Endothelial cell of umbilical vein (primary cell): ENCODE results near the gene HTRA2. TPM values are rescaled to one million over a fixed set of nuclear protein-coding genes. Genes with fewer than 3 reads are reported as not detected.

ENCODE experiments used
- BruUV-seq: library from RNA; stranded (reverse); fragments of 400-500 nt; replicated peaks from 2 replicates; lab custom pipeline; 2021; lab: Mats Ljungman, UMichigan
- CTCF ChIA-PET: fragments of 300-600, 350-600 bp; sonication (Branson Sonifier 250); formaldehyde crosslinking; loops from one replicate; lab custom pipeline; 2021; ENCODE audit warnings: antibody characterized with exemption, inconsistent platforms; lab: Charles Lee
- POLR2A ChIA-PET: fragments of 300-600, 350-600 bp; sonication (Branson Sonifier 250); formaldehyde crosslinking; loops from one replicate; lab custom pipeline; 2021; ENCODE audit warnings: antibody characterized with exemption, inconsistent platforms; lab: Charles Lee
- DNase-seq: peaks from one replicate; pipeline ENCODE4 v3.0.0-alpha.2; 2011; ENCODE audit warnings: low read depth, low spot score
- FAIRE-seq: peaks from 2 replicates; lab custom pipeline; 2011; peaks lifted over from hg19 to GRCh38; lab: Jason Lieb, UNC
- H2AFZ ChIP-seq: 2 replicates; pipeline ENCODE4 v1.6.0; 2012; ENCODE audit warnings: low read depth, low read length, control low read depth, inconsistent platforms
- H3K27ac ChIP-seq: 2 replicates; pipeline ENCODE4 v1.5.1; 2011; ENCODE audit warnings: low read depth, mild to moderate bottlenecking, control low read depth, low read length, moderate library complexity; ENCODE audit not compliant: insufficient read depth
- H3K27me3 ChIP-seq, 2 experiments: 2 replicates each; pipeline versions ENCODE4 v1.6.0 to v1.6.1; 2011; ENCODE audit warnings: low read length in 2 of 2, mixed read lengths in 1 of 2; ENCODE audit not compliant: control insufficient read depth in 2 of 2, insufficient read depth in 2 of 2
- H3K36me3 ChIP-seq, 2 experiments: 2 replicates in 1 of 2; 3 replicates in 1 of 2; pipeline ENCODE4 v1.5.1; 2011; ENCODE audit warnings: low read length in 2 of 2, mild to moderate bottlenecking in 1 of 2, moderate library complexity in 1 of 2; ENCODE audit not compliant: control insufficient read depth in 2 of 2, insufficient read depth in 2 of 2; ENCODE audit errors: extremely low read depth in 1 of 2
- H3K4me1 ChIP-seq: 3 replicates; pipeline ENCODE4 v1.5.1; 2011; ENCODE audit warnings: mild to moderate bottlenecking, low read length; ENCODE audit not compliant: control insufficient read depth, insufficient read depth; ENCODE audit errors: extremely low read depth
- H3K4me2 ChIP-seq: 2 replicates; pipeline ENCODE4 v1.6.1; 2011; ENCODE audit warnings: low read length, control low read depth, mixed read lengths; ENCODE audit not compliant: insufficient read depth
- H3K4me3 ChIP-seq, 3 experiments: fragments of 200-600 bp in 1 of 3; sonication (generic), shearing (Covaris generic) in 1 of 3; replicated peaks in 1 of 3; 2 replicates each; pipeline ENCODE4 v1.5.1; 2011 to 2016; ENCODE audit warnings: control low read depth in 3 of 3, low read length in 3 of 3, mild to moderate bottlenecking in 2 of 3, inconsistent platforms in 1 of 3, low read depth in 1 of 3, moderate library complexity in 1 of 3; ENCODE audit not compliant: insufficient read depth in 1 of 3
- H3K79me2 ChIP-seq: 2 replicates; pipeline ENCODE4 v1.6.0; 2012; ENCODE audit warnings: low read length, inconsistent platforms; ENCODE audit not compliant: control insufficient read depth, insufficient read depth
- H3K9ac ChIP-seq: replicated peaks from 2 replicates; pipeline ENCODE3; 2011; ENCODE audit warnings: low read length, control low read depth; ENCODE audit not compliant: insufficient read depth; ENCODE audit errors: extremely low read depth
- H3K9me1 ChIP-seq: replicated peaks from 3 replicates; pipeline ENCODE4 v1.6.0; 2011; ENCODE audit warnings: mild to moderate bottlenecking, low read length; ENCODE audit not compliant: control insufficient read depth, insufficient read depth; ENCODE audit errors: extremely low read depth
- H3K9me3 ChIP-seq: replicated peaks from 2 replicates; pipeline ENCODE4 v1.5.1; 2012; ENCODE audit warnings: low read length, inconsistent platforms; ENCODE audit not compliant: control insufficient read depth, insufficient read depth
- H4K20me1 ChIP-seq: replicated peaks from 2 replicates; pipeline ENCODE3; 2011; ENCODE audit warnings: mild to moderate bottlenecking, low read length; ENCODE audit not compliant: control insufficient read depth, insufficient read depth; ENCODE audit errors: extremely low read depth
- EZH2 ChIP-seq: IDR thresholded peaks from 2 replicates; pipeline ENCODE4 v1.6.1; 2012; ENCODE audit warnings: borderline replicate concordance, low read depth, mild to moderate bottlenecking, moderate library complexity, low read length, inconsistent platforms; ENCODE audit not compliant: severe bottlenecking
- FOS ChIP-seq: IDR thresholded peaks from 2 replicates; pipeline ENCODE4 v1.6.1; 2011; ENCODE audit warnings: mild to moderate bottlenecking, low read length, moderate library complexity, borderline replicate concordance; ENCODE audit not compliant: insufficient read depth
- GATA2 ChIP-seq: IDR thresholded peaks from 2 replicates; pipeline ENCODE4 v1.7.0; 2011; ENCODE audit warnings: low read depth, mild to moderate bottlenecking, moderate library complexity, mixed read lengths, low read length; ENCODE audit not compliant: insufficient read length, insufficient read depth
- JUN ChIP-seq: IDR thresholded peaks from 2 replicates; pipeline ENCODE4 v1.6.1; 2011; ENCODE audit warnings: borderline replicate concordance, low read depth; ENCODE audit not compliant: insufficient read length, insufficient read depth
- MYC ChIP-seq: IDR thresholded peaks from one replicate; pipeline ENCODE4 v1.6.1; 2011; ENCODE audit warnings: mild to moderate bottlenecking, low read depth, low read length
- POLR2A ChIP-seq: IDR thresholded peaks from 2 replicates; pipeline ENCODE4 v1.6.1; 2012; ENCODE audit warnings: low read depth, mild to moderate bottlenecking, control low read depth, low read length
- POLR2AphosphoS5 ChIP-seq: IDR thresholded peaks from 2 replicates; pipeline ENCODE4 v1.6.1; 2012; ENCODE audit warnings: low read depth, mild to moderate bottlenecking, control low read depth, low read length, moderate library complexity; ENCODE audit not compliant: insufficient read depth
- dilution Hi-C: fragments of 300-500 bp; cut with MboI; formaldehyde crosslinking; loops from one replicate; pipeline ENCODE4 v1.15.0; 2019; ENCODE audit warnings: low sequenced_read_pairs; ENCODE audit not compliant: extremely low pct_ligation_motif_present
- intact Hi-C: fragments of 100-400 bp; cut with micrococcal nuclease; formaldehyde crosslinking; loops from one replicate; pipeline ENCODE4 v1.10.0; 2022
- polyA plus RNA-seq, 4 experiments: library from polyadenylated mRNA; depleted of rRNA in 3 of 4; stranded (reverse) in 3 of 4; unstranded in 1 of 4; fragments of >200 nt; gene quantifications; 2 replicates each; pipeline versions ENCODE4 v1.2.1 to v1.2.3, GENCODE V29; 2011 to 2012; ENCODE audit warnings: missing spikeins in 1 of 4
- total RNA-seq: library from RNA; stranded (reverse); gene quantifications from 2 replicates; pipeline ENCODE4 v1.2.3, GENCODE V29; 2021
- TF ChIP-seq, protein P1 (sequence below): IDR thresholded peaks from 2 replicates; pipeline ENCODE4 v1.6.1; 2011; ENCODE audit not compliant: insufficient read depth, insufficient read length
- TF ChIP-seq, protein P2 (sequence below), 2 donors: IDR thresholded peaks; 1 replicate in 1 of 2; 2 replicates in 1 of 2; pipeline ENCODE4 v1.5.1; 2011; ENCODE audit warnings: low read length in 2 of 2, mild to moderate bottlenecking in 2 of 2, moderate library complexity in 2 of 2, control low read depth in 1 of 2, inconsistent platforms in 1 of 2, low read depth in 1 of 2; ENCODE audit not compliant: insufficient read depth in 1 of 2; ENCODE audit errors: extremely low read depth in 1 of 2

The HTRA2 gene
- total and polyA plus RNA-seq, 2 donors (not counting 3 experiments of a cell fraction or from before 2014, with no cell fraction given): 34.3 to 54.1 TPM

DNA sequence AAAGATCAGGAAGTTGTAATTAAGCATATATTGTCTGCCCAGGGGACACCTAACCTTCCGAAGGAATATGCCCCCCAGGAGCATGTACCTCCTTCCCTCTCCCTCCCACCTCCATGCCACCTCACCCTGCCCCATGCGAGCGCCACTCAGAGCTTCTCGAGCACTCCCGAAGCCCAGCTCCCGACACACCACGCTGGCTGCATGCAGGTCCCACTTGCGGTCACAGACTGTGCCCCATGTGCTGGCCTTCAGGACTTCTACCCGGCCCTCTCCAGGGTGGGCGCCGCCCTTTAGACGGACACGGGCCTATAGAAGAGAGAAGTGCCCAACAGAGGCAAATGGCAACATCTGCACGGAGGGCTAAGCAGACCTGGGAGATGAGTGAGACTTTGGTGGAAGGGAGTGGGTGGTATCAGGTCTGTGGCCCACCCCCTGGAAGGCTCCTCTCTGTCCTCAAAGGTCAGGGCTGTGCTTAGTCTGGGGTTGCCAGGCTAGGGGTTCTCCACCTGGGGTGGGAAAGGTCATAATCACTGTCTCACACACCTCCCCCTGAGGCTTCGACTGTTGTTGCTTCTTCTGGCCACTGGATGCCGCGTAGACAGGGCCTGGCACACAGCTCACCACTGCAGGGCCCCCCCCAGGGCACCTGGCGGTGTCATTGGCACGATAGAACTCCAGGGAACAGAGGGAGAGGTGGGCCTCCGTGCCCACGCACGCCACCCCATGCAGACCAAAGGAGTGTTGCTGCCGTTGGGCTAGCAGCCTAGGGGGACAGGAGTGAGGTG is 6.6 kb downstream of the HTRA2 start:
- H3K36me3 ChIP-seq: peaks cover 0 to 10% of the 10 kb centered on the region in 2 experiments
- no peak overlapping the region for H3K4me3 ChIP-seq
- no peak overlapping the region for H3K27ac ChIP-seq
- POLR2A ChIA-PET: no interaction called here
- CTCF ChIA-PET: interaction anchor here (1.8 kb wide), 1 partner anchor 52 kb away, joined by 5 read pairs; no protein-coding TSS in a partner anchor
- TF ChIP-seq EZH2 (no peak), MYC (no peak), FOS (no peak), POLR2A (no peak), POLR2AphosphoS5 (no peak), GATA2 (no peak), JUN (no peak)
- TF ChIP-seq, protein P1, sequence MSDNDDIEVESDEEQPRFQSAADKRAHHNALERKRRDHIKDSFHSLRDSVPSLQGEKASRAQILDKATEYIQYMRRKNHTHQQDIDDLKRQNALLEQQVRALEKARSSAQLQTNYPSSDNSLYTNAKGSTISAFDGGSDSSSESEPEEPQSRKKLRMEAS: no peak
- TF ChIP-seq, protein P2, sequence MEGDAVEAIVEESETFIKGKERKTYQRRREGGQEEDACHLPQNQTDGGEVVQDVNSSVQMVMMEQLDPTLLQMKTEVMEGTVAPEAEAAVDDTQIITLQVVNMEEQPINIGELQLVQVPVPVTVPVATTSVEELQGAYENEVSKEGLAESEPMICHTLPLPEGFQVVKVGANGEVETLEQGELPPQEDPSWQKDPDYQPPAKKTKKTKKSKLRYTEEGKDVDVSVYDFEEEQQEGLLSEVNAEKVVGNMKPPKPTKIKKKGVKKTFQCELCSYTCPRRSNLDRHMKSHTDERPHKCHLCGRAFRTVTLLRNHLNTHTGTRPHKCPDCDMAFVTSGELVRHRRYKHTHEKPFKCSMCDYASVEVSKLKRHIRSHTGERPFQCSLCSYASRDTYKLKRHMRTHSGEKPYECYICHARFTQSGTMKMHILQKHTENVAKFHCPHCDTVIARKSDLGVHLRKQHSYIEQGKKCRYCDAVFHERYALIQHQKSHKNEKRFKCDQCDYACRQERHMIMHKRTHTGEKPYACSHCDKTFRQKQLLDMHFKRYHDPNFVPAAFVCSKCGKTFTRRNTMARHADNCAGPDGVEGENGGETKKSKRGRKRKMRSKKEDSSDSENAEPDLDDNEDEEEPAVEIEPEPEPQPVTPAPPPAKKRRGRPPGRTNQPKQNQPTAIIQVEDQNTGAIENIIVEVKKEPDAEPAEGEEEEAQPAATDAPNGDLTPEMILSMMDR (IDR thresholded peaks at IDR 0.05; ENCODE audit: extremely low read depth in 1 of 2, insufficient read depth in 1 of 2, low read depth in 1 of 2, low read length in 2 of 2): no peak
- dilution Hi-C loops: no loop called here
- no peaks in the 10 kb centered on the region for H3K9me3 ChIP-seq
- peaks cover 13% of the 10 kb centered on the region in 2 experiments for H3K27me3 ChIP-seq
- no TSS peak for BruUV-seq
- intact Hi-C loops: no loop called here
- H3K79me2 ChIP-seq: no peaks in the 10 kb centered on the region
- FAIRE-seq (no peak), DNase-seq (no peak)
- H3K9ac ChIP-seq: no peak overlapping the region
- H3K4me2 ChIP-seq: no peak overlapping the region
- no peak overlapping the region for H2AFZ ChIP-seq
- H4K20me1 ChIP-seq: no peaks in the 10 kb centered on the region
- no peaks in the 10 kb centered on the region for H3K9me1 ChIP-seq
- peaks cover under 1% of the 10 kb centered on the region for H3K4me1 ChIP-seq
